HG03457 (cell line): ENCODE measurements around the gene OLFM1.

ENCODE experiments used
- ATAC-seq: cut with Tn5 transposase; IDR thresholded peaks from one replicate; pipeline ENCODE4 v1.9.1; 2021; ENCODE audit warnings: moderate number of reproducible peaks; ENCODE audit not compliant: unreplicated experiment

OLFM1 gene

DNA sequence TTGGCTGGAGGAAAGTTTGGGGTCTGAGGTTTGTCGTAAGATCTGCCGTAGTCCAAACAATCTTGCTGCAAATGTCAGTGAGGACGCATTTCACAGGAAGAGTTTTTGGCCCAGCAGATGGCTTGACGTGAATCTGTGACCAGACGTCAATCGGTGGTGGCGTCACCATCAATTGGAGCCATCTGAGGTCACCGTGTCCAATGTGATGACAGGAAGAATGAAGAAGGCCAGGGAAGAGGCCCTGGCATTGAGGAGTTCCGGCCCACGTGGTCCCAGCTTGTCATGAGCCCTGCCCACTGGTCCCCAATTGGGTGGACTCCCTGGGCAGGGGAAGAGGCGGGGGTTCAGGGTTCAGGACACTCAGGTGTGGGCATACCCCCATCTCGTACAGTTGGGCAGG is 79.9 kb downstream of the OLFM1 start:
- ATAC-seq = no peak

DNA sequence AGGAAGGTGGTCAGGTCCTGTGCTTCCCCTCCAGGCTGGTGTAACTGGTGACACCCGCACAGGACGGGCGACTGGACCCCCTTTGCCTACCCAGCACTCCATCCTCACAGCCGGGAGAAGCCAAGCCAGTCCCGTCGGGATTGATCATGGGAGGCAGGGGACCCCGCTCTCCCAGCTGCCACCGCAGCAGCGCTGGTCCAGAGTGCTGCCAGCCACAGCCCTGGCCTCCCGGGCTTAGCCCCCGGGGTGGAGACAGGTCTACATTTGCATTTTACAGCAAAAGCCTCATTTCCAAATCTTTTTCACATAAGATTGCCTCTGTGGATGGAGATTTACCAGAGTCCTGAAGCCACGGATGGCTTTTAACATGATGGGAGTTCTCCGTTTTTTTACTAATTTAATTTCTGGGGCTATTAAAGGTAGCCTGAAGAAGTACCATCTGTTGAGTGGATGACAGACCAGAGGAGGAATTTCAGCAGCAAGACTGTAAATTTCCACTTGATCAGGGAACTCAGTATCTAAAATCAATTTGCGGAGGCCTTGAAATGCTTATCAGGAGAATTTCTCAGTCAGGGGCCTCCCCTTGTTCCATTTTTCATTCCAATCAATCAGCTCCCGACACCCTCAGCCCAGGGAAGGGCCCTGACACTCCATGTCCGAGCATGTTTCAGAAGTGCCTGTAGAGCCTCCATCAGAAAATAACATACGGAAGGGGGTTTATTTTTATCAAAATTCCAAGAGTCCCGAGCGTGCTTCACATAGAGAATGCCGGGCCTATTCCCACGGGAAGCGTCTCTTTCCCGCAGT is 80.6 kb downstream of the OLFM1 start:
- no peak for ATAC-seq

DNA sequence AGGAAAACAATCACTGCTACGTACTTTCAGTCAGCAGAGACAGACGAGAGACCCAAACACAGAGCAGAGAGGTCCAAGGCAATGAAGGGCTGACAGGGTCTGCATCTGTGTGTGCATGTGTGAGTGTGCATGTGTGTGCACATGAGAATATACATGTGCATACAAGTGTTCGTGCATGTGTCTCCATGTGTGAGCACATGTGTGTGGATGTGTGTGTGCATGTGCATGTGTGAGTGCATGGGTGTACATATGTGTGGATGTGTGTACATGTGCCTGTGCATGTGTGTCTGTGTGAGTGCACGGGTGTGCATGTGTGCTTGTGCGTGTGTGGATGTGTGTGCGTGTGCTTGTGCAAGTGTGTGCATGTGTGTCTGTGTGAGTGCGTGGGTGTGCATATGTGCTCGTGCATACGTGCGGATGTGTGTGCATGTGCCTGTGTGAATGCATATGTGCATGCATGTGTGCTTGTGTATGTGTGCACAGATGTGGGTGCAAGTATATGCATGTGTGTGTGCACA is 82.3 kb downstream of the OLFM1 start:
- ATAC-seq = no peak

DNA sequence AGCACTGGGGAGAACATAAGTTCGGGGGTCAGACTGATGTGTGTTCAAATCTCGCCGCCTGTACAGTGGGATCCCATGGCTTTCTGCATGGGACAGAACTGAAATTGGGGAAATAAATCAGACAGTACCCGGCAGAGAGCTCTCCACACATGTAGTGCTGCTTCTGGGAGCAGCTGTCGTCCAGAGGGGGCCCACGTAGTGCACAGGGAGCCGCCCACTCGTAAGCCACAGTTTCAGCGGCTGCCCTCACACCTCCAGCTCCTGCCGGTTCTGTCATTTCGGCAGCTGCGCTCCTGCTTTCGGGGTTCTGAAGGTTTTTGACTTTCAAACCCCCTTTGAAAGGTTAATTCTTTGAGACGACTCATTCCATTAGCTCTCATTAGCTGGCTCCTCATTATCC is 83.1 kb downstream of the OLFM1 start:
- ATAC-seq = no peak
